Natural killer cell treated with Interleukin-12 subunit alpha and Interleukin-12 subunit beta and Interleukin-15 and Interleukin-18, amount 100 ng/mL, for 72 hours (primary cell): ENCODE measurements around the gene UBE2G1. TPM values are rescaled to one million over a fixed set of nuclear protein-coding genes. Genes with fewer than 3 reads are reported as not detected.

Experiments used
- ATAC-seq, 2 donors: fragments of 150-1000 bp; cut with Tn5 transposase in 1 of 2; sonication (Bioruptor Pico), chemical (Tn5 transposase) in 1 of 2; 2 replicates each; pipeline ENCODE4 v1.10.0; 2021
- DNase-seq: peaks from one replicate; pipeline ENCODE4 v3.0.0; 2022; ENCODE audit warnings: low spot score
- H3K27ac Mint-ChIP-seq, 2 donors: 1 replicate in 1 of 2; 2 replicates in 1 of 2; pipeline ENCODE4 v1.8.0; 2022; ENCODE audit warnings: mixed read lengths in 2 of 2, mild to moderate bottlenecking in 1 of 2, moderate library complexity in 1 of 2
- H3K27me3 Mint-ChIP-seq, 2 donors: 1 replicate in 1 of 2; 2 replicates in 1 of 2; pipeline ENCODE4 v1.8.0; 2022; ENCODE audit warnings: mixed read lengths in 2 of 2
- H3K36me3 Mint-ChIP-seq: one replicate; pipeline ENCODE4 v1.8.0; 2022; ENCODE audit warnings: mixed read lengths
- H3K4me1 Mint-ChIP-seq, 2 donors: 1 replicate in 1 of 2; 2 replicates in 1 of 2; pipeline ENCODE4 v1.8.0; 2022; ENCODE audit warnings: low read depth in 2 of 2, mixed read lengths in 2 of 2, mild to moderate bottlenecking in 1 of 2
- H3K4me3 Mint-ChIP-seq: one replicate; pipeline ENCODE4 v1.8.0; 2022; ENCODE audit warnings: mixed read lengths
- H3K9me3 Mint-ChIP-seq: 2 replicates; pipeline ENCODE4 v1.8.0; 2022; ENCODE audit warnings: mixed read lengths
- total RNA-seq, 2 donors: library from RNA; stranded (reverse); gene quantifications; one replicate each; pipeline ENCODE4 v1.2.3, GENCODE V29; 2022

The UBE2G1 gene
- total RNA-seq, 2 donors from 2014 or later = 55.3 to 82.5 TPM

- H3K27me3 Mint-ChIP-seq = no peaks in the 10 kb centered on the region
- no peaks in the 10 kb centered on the region for H3K9me3 Mint-ChIP-seq
- H3K4me1 Mint-ChIP-seq = peaks cover 13 to 17% of the 10 kb centered on the region in 2 donors
- no peak overlapping the region for H3K4me3 Mint-ChIP-seq
- ATAC-seq = no peak
- H3K36me3 Mint-ChIP-seq = no peaks in the 10 kb centered on the region
- DNase-seq = no peak
- H3K27ac Mint-ChIP-seq = no peak overlapping the region
These were observed 25.4 kb downstream of the UBE2G1 start for GRCh38 chr17:4340914-4341615.

GRCh38 chr17:4334776-4335584 lies 31.5 kb downstream of the UBE2G1 start:
- H3K27me3 Mint-ChIP-seq = no peaks in the 10 kb centered on the region
- DNase-seq (no peak), ATAC-seq (no peak)
- peaks cover 26 to 39% of the 10 kb centered on the region in 2 donors for H3K4me1 Mint-ChIP-seq
- H3K4me3 Mint-ChIP-seq = peak overlapping the region; percentile 5
- H3K9me3 Mint-ChIP-seq = no peaks in the 10 kb centered on the region
- peak overlapping the region in 1 of 2 donors; percentile 17 for H3K27ac Mint-ChIP-seq
- no peaks in the 10 kb centered on the region for H3K36me3 Mint-ChIP-seq

- H3K4me3 Mint-ChIP-seq = no peak overlapping the region
- H3K9me3 Mint-ChIP-seq = no peaks in the 10 kb centered on the region
- H3K27me3 Mint-ChIP-seq = no peaks in the 10 kb centered on the region
- no peaks in the 10 kb centered on the region for H3K36me3 Mint-ChIP-seq
- H3K4me1 Mint-ChIP-seq = peaks cover 25 to 38% of the 10 kb centered on the region in 2 donors
- peak overlapping the region in 1 of 2 donors; percentile 17 for H3K27ac Mint-ChIP-seq
- ATAC-seq (no peak), DNase-seq (no peak)
These were observed 32.1 kb downstream of the UBE2G1 start for GRCh38 chr17:4334332-4334731.

GRCh38 chr17:4333041-4333440 lies 33.4 kb downstream of the UBE2G1 start:
- ATAC-seq = no peak
- Mint-ChIP-seq H3K27me3 (no peaks in the 10 kb centered on the region), H3K4me3 (no peak overlapping the region), H3K27ac (no peak overlapping the region), H3K4me1 (peaks cover 28 to 38% of the 10 kb centered on the region in 2 donors), H3K36me3 (no peaks in the 10 kb centered on the region), H3K9me3 (no peaks in the 10 kb centered on the region)
- DNase-seq = no peak

- DNase-seq (no peak), ATAC-seq (no peak)
- Mint-ChIP-seq H3K9me3 (no peaks in the 10 kb centered on the region), H3K4me3 (no peak overlapping the region), H3K36me3 (no peaks in the 10 kb centered on the region), H3K27me3 (no peaks in the 10 kb centered on the region), H3K4me1 (peaks cover 34 to 41% of the 10 kb centered on the region in 2 donors), H3K27ac (no peak overlapping the region)
These were observed 34.0 kb downstream of the UBE2G1 start for GRCh38 chr17:4332296-4332970.

GRCh38 chr17:4331614-4332013 lies 34.9 kb downstream of the UBE2G1 start:
- H3K36me3 Mint-ChIP-seq = no peaks in the 10 kb centered on the region
- H3K27ac Mint-ChIP-seq = no peak overlapping the region
- H3K4me3 Mint-ChIP-seq = no peak overlapping the region
- ATAC-seq (no peak), DNase-seq (no peak)
- H3K9me3 Mint-ChIP-seq = no peaks in the 10 kb centered on the region
- no peaks in the 10 kb centered on the region for H3K27me3 Mint-ChIP-seq
- H3K4me1 Mint-ChIP-seq = peaks cover 36 to 47% of the 10 kb centered on the region in 2 donors

- ATAC-seq = no peak
- Mint-ChIP-seq H3K27ac (no peak overlapping the region), H3K36me3 (peaks cover 10% of the 10 kb centered on the region), H3K27me3 (no peaks in the 10 kb centered on the region), H3K4me1 (peaks cover 42 to 45% of the 10 kb centered on the region in 2 donors), H3K4me3 (no peak overlapping the region), H3K9me3 (no peaks in the 10 kb centered on the region)
- no peak for DNase-seq
These were observed 36.6 kb downstream of the UBE2G1 start for GRCh38 chr17:4329838-4330237.

- Mint-ChIP-seq H3K27ac (no peak overlapping the region), H3K36me3 (peaks cover 10% of the 10 kb centered on the region), H3K4me3 (no peak overlapping the region), H3K9me3 (no peaks in the 10 kb centered on the region), H3K4me1 (peaks cover 32 to 34% of the 10 kb centered on the region in 2 donors), H3K27me3 (no peaks in the 10 kb centered on the region)
- ATAC-seq = no peak
- DNase-seq = no peak
These were observed 38.9 kb downstream of the UBE2G1 start for GRCh38 chr17:4327606-4328005.

- H3K9me3 Mint-ChIP-seq = no peaks in the 10 kb centered on the region
- peaks cover 10% of the 10 kb centered on the region for H3K36me3 Mint-ChIP-seq
- H3K4me3 Mint-ChIP-seq = no peak overlapping the region
- no peak for ATAC-seq
- H3K27ac Mint-ChIP-seq = no peak overlapping the region
- H3K4me1 Mint-ChIP-seq = peaks cover 31 to 35% of the 10 kb centered on the region in 2 donors
- H3K27me3 Mint-ChIP-seq = no peaks in the 10 kb centered on the region
- no peak for DNase-seq
These were observed 39.9 kb downstream of the UBE2G1 start for GRCh38 chr17:4326608-4327007.

- Mint-ChIP-seq H3K27me3 (no peaks in the 10 kb centered on the region), H3K4me3 (no peak overlapping the region), H3K36me3 (peaks cover 10% of the 10 kb centered on the region), H3K4me1 (peaks cover 28 to 35% of the 10 kb centered on the region in 2 donors), H3K27ac (no peak overlapping the region), H3K9me3 (no peaks in the 10 kb centered on the region)
- no peak for ATAC-seq
- no peak for DNase-seq
These were observed 40.4 kb downstream of the UBE2G1 start for GRCh38 chr17:4326112-4326511.

- Mint-ChIP-seq H3K27me3 (no peaks in the 10 kb centered on the region), H3K36me3 (peaks cover 10% of the 10 kb centered on the region), H3K9me3 (no peaks in the 10 kb centered on the region), H3K27ac (no peak overlapping the region), H3K4me1 (peaks cover 29 to 35% of the 10 kb centered on the region in 2 donors), H3K4me3 (no peak overlapping the region)
- ATAC-seq (no peak), DNase-seq (no peak)
These were observed 42.0 kb downstream of the UBE2G1 start for GRCh38 chr17:4324463-4324862.

GRCh38 chr17:4319221-4319620 lies 47.3 kb downstream of the UBE2G1 start:
- no peak overlapping the region for H3K4me3 Mint-ChIP-seq
- no peaks in the 10 kb centered on the region for H3K27me3 Mint-ChIP-seq
- no peaks in the 10 kb centered on the region for H3K36me3 Mint-ChIP-seq
- no peak overlapping the region for H3K27ac Mint-ChIP-seq
- peaks cover 24 to 26% of the 10 kb centered on the region in 2 donors for H3K4me1 Mint-ChIP-seq
- no peak for ATAC-seq
- DNase-seq = no peak
- H3K9me3 Mint-ChIP-seq = no peaks in the 10 kb centered on the region

- H3K4me1 Mint-ChIP-seq = peaks cover 27 to 30% of the 10 kb centered on the region in 2 donors
- H3K9me3 Mint-ChIP-seq = no peaks in the 10 kb centered on the region
- no peaks in the 10 kb centered on the region for H3K36me3 Mint-ChIP-seq
- DNase-seq = no peak
- H3K27ac Mint-ChIP-seq = no peak overlapping the region
- H3K4me3 Mint-ChIP-seq = no peak overlapping the region
- no peak for ATAC-seq
- H3K27me3 Mint-ChIP-seq = no peaks in the 10 kb centered on the region
These were observed 47.9 kb downstream of the UBE2G1 start for GRCh38 chr17:4318596-4318995.

GRCh38 chr17:4318186-4318585 lies 48.3 kb downstream of the UBE2G1 start:
- peaks cover 28 to 34% of the 10 kb centered on the region in 2 donors for H3K4me1 Mint-ChIP-seq
- H3K27ac Mint-ChIP-seq = no peak overlapping the region
- DNase-seq = no peak
- H3K36me3 Mint-ChIP-seq = no peaks in the 10 kb centered on the region
- H3K4me3 Mint-ChIP-seq = no peak overlapping the region
- no peaks in the 10 kb centered on the region for H3K27me3 Mint-ChIP-seq
- H3K9me3 Mint-ChIP-seq = no peaks in the 10 kb centered on the region
- no peak for ATAC-seq
